Endothelial cell of umbilical vein (primary cell): Measurements from ENCODE around the gene SAC3D1. TPM values are rescaled to one million over a fixed set of nuclear protein-coding genes. Genes with fewer than 3 reads are reported as not detected.

Experiments
- BruUV-seq: library from RNA; stranded (reverse); fragments of 400-500 nt; replicated peaks from 2 replicates; lab custom pipeline; 2021; lab: Mats Ljungman, UMichigan
- CTCF ChIA-PET: fragments of 300-600, 350-600 bp; sonication (Branson Sonifier 250); formaldehyde crosslinking; loops from one replicate; lab custom pipeline; 2021; ENCODE audit warnings: antibody characterized with exemption, inconsistent platforms; lab: Charles Lee
- POLR2A ChIA-PET: fragments of 300-600, 350-600 bp; sonication (Branson Sonifier 250); formaldehyde crosslinking; loops from one replicate; lab custom pipeline; 2021; ENCODE audit warnings: antibody characterized with exemption, inconsistent platforms; lab: Charles Lee
- DNase-seq: peaks from one replicate; pipeline ENCODE4 v3.0.0-alpha.2; 2011; ENCODE audit warnings: low read depth, low spot score
- FAIRE-seq: peaks from 2 replicates; lab custom pipeline; 2011; peaks lifted over from hg19 to GRCh38; lab: Jason Lieb, UNC
- H2AFZ ChIP-seq: 2 replicates; pipeline ENCODE4 v1.6.0; 2012; ENCODE audit warnings: low read depth, low read length, control low read depth, inconsistent platforms
- H3K27ac ChIP-seq: 2 replicates; pipeline ENCODE4 v1.5.1; 2011; ENCODE audit warnings: low read depth, mild to moderate bottlenecking, control low read depth, low read length, moderate library complexity; ENCODE audit not compliant: insufficient read depth
- H3K27me3 ChIP-seq, 2 experiments: 2 replicates each; pipeline versions ENCODE4 v1.6.0 to v1.6.1; 2011; ENCODE audit warnings: low read length in 2 of 2, mixed read lengths in 1 of 2; ENCODE audit not compliant: control insufficient read depth in 2 of 2, insufficient read depth in 2 of 2
- H3K36me3 ChIP-seq, 2 experiments: 2 replicates in 1 of 2; 3 replicates in 1 of 2; pipeline ENCODE4 v1.5.1; 2011; ENCODE audit warnings: low read length in 2 of 2, mild to moderate bottlenecking in 1 of 2, moderate library complexity in 1 of 2; ENCODE audit not compliant: control insufficient read depth in 2 of 2, insufficient read depth in 2 of 2; ENCODE audit errors: extremely low read depth in 1 of 2
- H3K4me1 ChIP-seq: 3 replicates; pipeline ENCODE4 v1.5.1; 2011; ENCODE audit warnings: mild to moderate bottlenecking, low read length; ENCODE audit not compliant: control insufficient read depth, insufficient read depth; ENCODE audit errors: extremely low read depth
- H3K4me2 ChIP-seq: 2 replicates; pipeline ENCODE4 v1.6.1; 2011; ENCODE audit warnings: low read length, control low read depth, mixed read lengths; ENCODE audit not compliant: insufficient read depth
- H3K4me3 ChIP-seq, 3 experiments: fragments of 200-600 bp in 1 of 3; sonication (generic), shearing (Covaris generic) in 1 of 3; replicated peaks in 1 of 3; 2 replicates each; pipeline ENCODE4 v1.5.1; 2011 to 2016; ENCODE audit warnings: control low read depth in 3 of 3, low read length in 3 of 3, mild to moderate bottlenecking in 2 of 3, inconsistent platforms in 1 of 3, low read depth in 1 of 3, moderate library complexity in 1 of 3; ENCODE audit not compliant: insufficient read depth in 1 of 3
- H3K79me2 ChIP-seq: 2 replicates; pipeline ENCODE4 v1.6.0; 2012; ENCODE audit warnings: low read length, inconsistent platforms; ENCODE audit not compliant: control insufficient read depth, insufficient read depth
- H3K9ac ChIP-seq: replicated peaks from 2 replicates; pipeline ENCODE3; 2011; ENCODE audit warnings: low read length, control low read depth; ENCODE audit not compliant: insufficient read depth; ENCODE audit errors: extremely low read depth
- H3K9me1 ChIP-seq: replicated peaks from 3 replicates; pipeline ENCODE4 v1.6.0; 2011; ENCODE audit warnings: mild to moderate bottlenecking, low read length; ENCODE audit not compliant: control insufficient read depth, insufficient read depth; ENCODE audit errors: extremely low read depth
- H3K9me3 ChIP-seq: replicated peaks from 2 replicates; pipeline ENCODE4 v1.5.1; 2012; ENCODE audit warnings: low read length, inconsistent platforms; ENCODE audit not compliant: control insufficient read depth, insufficient read depth
- H4K20me1 ChIP-seq: replicated peaks from 2 replicates; pipeline ENCODE3; 2011; ENCODE audit warnings: mild to moderate bottlenecking, low read length; ENCODE audit not compliant: control insufficient read depth, insufficient read depth; ENCODE audit errors: extremely low read depth
- EZH2 ChIP-seq: IDR thresholded peaks from 2 replicates; pipeline ENCODE4 v1.6.1; 2012; ENCODE audit warnings: borderline replicate concordance, low read depth, mild to moderate bottlenecking, moderate library complexity, low read length, inconsistent platforms; ENCODE audit not compliant: severe bottlenecking
- FOS ChIP-seq: IDR thresholded peaks from 2 replicates; pipeline ENCODE4 v1.6.1; 2011; ENCODE audit warnings: mild to moderate bottlenecking, low read length, moderate library complexity, borderline replicate concordance; ENCODE audit not compliant: insufficient read depth
- GATA2 ChIP-seq: IDR thresholded peaks from 2 replicates; pipeline ENCODE4 v1.7.0; 2011; ENCODE audit warnings: low read depth, mild to moderate bottlenecking, moderate library complexity, mixed read lengths, low read length; ENCODE audit not compliant: insufficient read length, insufficient read depth
- JUN ChIP-seq: IDR thresholded peaks from 2 replicates; pipeline ENCODE4 v1.6.1; 2011; ENCODE audit warnings: borderline replicate concordance, low read depth; ENCODE audit not compliant: insufficient read length, insufficient read depth
- MYC ChIP-seq: IDR thresholded peaks from one replicate; pipeline ENCODE4 v1.6.1; 2011; ENCODE audit warnings: mild to moderate bottlenecking, low read depth, low read length
- POLR2A ChIP-seq: IDR thresholded peaks from 2 replicates; pipeline ENCODE4 v1.6.1; 2012; ENCODE audit warnings: low read depth, mild to moderate bottlenecking, control low read depth, low read length
- POLR2AphosphoS5 ChIP-seq: IDR thresholded peaks from 2 replicates; pipeline ENCODE4 v1.6.1; 2012; ENCODE audit warnings: low read depth, mild to moderate bottlenecking, control low read depth, low read length, moderate library complexity; ENCODE audit not compliant: insufficient read depth
- dilution Hi-C: fragments of 300-500 bp; cut with MboI; formaldehyde crosslinking; loops from one replicate; pipeline ENCODE4 v1.15.0; 2019; ENCODE audit warnings: low sequenced_read_pairs; ENCODE audit not compliant: extremely low pct_ligation_motif_present
- intact Hi-C: fragments of 100-400 bp; cut with micrococcal nuclease; formaldehyde crosslinking; loops from one replicate; pipeline ENCODE4 v1.10.0; 2022
- polyA plus RNA-seq, 4 experiments: library from polyadenylated mRNA; depleted of rRNA in 3 of 4; stranded (reverse) in 3 of 4; unstranded in 1 of 4; fragments of >200 nt; gene quantifications; 2 replicates each; pipeline versions ENCODE4 v1.2.1 to v1.2.3, GENCODE V29; 2011 to 2012; ENCODE audit warnings: missing spikeins in 1 of 4
- total RNA-seq: library from RNA; stranded (reverse); gene quantifications from 2 replicates; pipeline ENCODE4 v1.2.3, GENCODE V29; 2021
- TF ChIP-seq, protein P1 (sequence below): IDR thresholded peaks from 2 replicates; pipeline ENCODE4 v1.6.1; 2011; ENCODE audit not compliant: insufficient read depth, insufficient read length
- TF ChIP-seq, protein P2 (sequence below), 2 donors: IDR thresholded peaks; 1 replicate in 1 of 2; 2 replicates in 1 of 2; pipeline ENCODE4 v1.5.1; 2011; ENCODE audit warnings: low read length in 2 of 2, mild to moderate bottlenecking in 2 of 2, moderate library complexity in 2 of 2, control low read depth in 1 of 2, inconsistent platforms in 1 of 2, low read depth in 1 of 2; ENCODE audit not compliant: insufficient read depth in 1 of 2; ENCODE audit errors: extremely low read depth in 1 of 2

SAC3D1 gene
- total and polyA plus RNA-seq, 2 donors (not counting 3 experiments of a cell fraction or from before 2014, with no cell fraction given): 16.6 to 17.0 TPM

DNA sequence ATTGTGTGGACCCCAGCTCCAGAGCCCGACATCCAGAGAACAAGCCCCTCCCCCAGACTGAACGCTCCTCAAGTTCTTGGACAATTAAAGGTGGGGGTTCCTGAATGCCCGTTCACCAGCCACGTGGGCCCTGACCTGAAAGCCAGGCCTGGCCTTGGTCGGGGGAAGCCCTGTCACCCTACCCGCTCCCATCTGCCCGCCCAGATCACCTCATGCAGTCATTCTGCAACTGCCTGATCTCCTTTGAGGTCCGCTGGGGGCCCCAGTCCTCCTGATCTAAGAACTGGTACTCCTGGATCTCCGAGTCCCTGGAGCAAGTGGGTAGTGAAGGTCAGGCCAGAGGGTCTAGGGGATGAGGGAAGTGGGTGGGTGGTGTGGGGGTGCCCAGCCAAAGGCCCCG is 26.4 kb downstream of the SAC3D1 start:
- Histone ChIP-seq H3K4me1 (no peaks in the 10 kb centered on the region), H3K9ac (no peak overlapping the region), H3K9me1 (no peaks in the 10 kb centered on the region), H3K79me2 (no peaks in the 10 kb centered on the region), H3K27ac (no peak overlapping the region), H2AFZ (no peak overlapping the region), H3K4me3 (no peak overlapping the region), H3K27me3 (no peaks in the 10 kb centered on the region), H3K36me3 (no peaks in the 10 kb centered on the region), H4K20me1 (no peaks in the 10 kb centered on the region), H3K4me2 (no peak overlapping the region), H3K9me3 (no peaks in the 10 kb centered on the region)
- intact Hi-C loops (no loop called here), dilution Hi-C loops (no loop called here)
- no peak for DNase-seq
- ChIA-PET CTCF (interaction anchor here (1.0 kb wide), 1 partner anchor 9 kb away, joined by 3 read pairs; the partner anchor contains the start of gene NAALADL1), POLR2A (no interaction called here)
- BruUV-seq: no TSS peak
- TF ChIP-seq FOS: no peak
- TF ChIP-seq EZH2: no peak
- no peak for TF ChIP-seq JUN
- TF ChIP-seq GATA2: no peak
- TF ChIP-seq, protein P1, sequence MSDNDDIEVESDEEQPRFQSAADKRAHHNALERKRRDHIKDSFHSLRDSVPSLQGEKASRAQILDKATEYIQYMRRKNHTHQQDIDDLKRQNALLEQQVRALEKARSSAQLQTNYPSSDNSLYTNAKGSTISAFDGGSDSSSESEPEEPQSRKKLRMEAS: no peak
- no peak for FAIRE-seq

DNA sequence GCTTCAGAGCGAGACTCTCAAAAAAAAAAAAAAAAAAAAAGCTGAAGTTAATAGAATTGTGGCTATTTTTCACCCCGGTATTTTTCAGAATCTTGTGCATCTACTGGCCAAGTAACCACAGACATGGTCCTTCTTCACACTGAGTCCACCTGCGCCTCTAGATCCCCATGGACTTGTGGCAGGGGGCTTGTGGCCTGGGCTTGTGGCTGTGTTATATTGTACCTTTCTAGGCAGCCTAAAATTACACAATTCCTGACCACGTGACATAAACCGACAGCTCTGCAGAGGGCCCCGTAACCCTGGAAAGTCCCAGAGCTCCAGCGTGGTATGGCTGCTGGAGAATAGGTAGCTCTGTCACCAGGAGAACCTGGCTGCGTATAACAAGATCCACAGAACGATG is 28.2 kb downstream of the SAC3D1 start:
- FAIRE-seq (no peak), DNase-seq (no peak)
- Histone ChIP-seq H3K79me2 (no peaks in the 10 kb centered on the region), H4K20me1 (no peaks in the 10 kb centered on the region), H3K4me1 (no peaks in the 10 kb centered on the region), H2AFZ (no peak overlapping the region), H3K4me2 (no peak overlapping the region), H3K9ac (no peak overlapping the region), H3K4me3 (no peak overlapping the region), H3K36me3 (no peaks in the 10 kb centered on the region), H3K27ac (no peak overlapping the region), H3K9me1 (no peaks in the 10 kb centered on the region), H3K9me3 (no peaks in the 10 kb centered on the region), H3K27me3 (no peaks in the 10 kb centered on the region)
- intact Hi-C loops: no loop called here
- POLR2A ChIA-PET: no interaction called here
- TF ChIP-seq EZH2 (no peak), POLR2AphosphoS5 (no peak), GATA2 (no peak), POLR2A (no peak), JUN (no peak), MYC (no peak), FOS (no peak)
- TF ChIP-seq, protein P1: no peak
- TF ChIP-seq, protein P2, sequence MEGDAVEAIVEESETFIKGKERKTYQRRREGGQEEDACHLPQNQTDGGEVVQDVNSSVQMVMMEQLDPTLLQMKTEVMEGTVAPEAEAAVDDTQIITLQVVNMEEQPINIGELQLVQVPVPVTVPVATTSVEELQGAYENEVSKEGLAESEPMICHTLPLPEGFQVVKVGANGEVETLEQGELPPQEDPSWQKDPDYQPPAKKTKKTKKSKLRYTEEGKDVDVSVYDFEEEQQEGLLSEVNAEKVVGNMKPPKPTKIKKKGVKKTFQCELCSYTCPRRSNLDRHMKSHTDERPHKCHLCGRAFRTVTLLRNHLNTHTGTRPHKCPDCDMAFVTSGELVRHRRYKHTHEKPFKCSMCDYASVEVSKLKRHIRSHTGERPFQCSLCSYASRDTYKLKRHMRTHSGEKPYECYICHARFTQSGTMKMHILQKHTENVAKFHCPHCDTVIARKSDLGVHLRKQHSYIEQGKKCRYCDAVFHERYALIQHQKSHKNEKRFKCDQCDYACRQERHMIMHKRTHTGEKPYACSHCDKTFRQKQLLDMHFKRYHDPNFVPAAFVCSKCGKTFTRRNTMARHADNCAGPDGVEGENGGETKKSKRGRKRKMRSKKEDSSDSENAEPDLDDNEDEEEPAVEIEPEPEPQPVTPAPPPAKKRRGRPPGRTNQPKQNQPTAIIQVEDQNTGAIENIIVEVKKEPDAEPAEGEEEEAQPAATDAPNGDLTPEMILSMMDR (IDR thresholded peaks at IDR 0.05; ENCODE audit: extremely low read depth in 1 of 2, insufficient read depth in 1 of 2, low read depth in 1 of 2, low read length in 2 of 2): no peak
- BruUV-seq: no TSS peak
- CTCF ChIA-PET: interaction anchor here (1.1 kb wide), 1 partner anchor 13 kb away, joined by 4 read pairs; no protein-coding TSS in a partner anchor
- dilution Hi-C loops: no loop called here
